ENCODE results near the gene VSTM2B. TPM values are rescaled to one million over a fixed set of nuclear protein-coding genes. Genes with fewer than 3 reads are reported as not detected.

VSTM2B gene
- total and polyA plus RNA-seq, 7 experiments from 2014 or later: 0.24 TPM; not detected in 6

DNA sequence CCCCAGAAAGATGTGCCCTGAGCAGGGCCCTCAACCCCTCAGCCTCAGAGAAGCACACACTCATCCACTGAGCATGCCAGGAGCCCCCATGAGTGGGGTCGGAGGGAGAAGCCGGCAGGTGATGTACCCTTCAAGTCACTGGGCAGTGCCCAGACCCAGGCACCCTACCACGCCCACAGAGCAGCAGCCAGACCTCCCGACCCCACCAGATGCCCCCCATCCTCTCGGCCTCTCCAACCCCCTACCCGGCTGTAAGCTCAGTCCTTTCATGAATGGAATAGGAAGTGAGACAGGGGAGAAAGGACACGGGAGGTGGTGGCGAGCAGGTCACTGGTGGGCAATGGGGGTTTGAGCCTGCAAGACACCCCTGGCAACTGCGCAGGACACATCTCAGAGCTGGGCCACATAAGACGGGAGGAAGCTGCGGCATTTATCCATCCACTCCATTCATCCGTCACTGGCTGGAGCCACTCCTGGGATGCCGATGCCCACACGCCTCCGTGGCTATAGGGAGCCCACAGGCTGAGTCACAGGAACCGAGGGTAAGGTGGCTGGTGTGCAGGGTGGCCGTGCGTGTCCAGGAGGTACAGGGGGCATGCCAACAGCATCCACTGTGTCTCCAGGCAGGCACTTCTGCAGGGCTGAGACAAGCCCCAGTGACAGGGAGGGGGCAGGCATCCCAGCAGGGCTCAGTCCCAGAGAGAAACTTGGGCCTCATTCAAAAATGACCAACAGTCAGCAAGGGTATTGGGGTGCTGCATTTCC is 23.8 kb upstream of the VSTM2B start:
- no peaks in the 10 kb centered on the region for H3K27me3 ChIP-seq (ENCODE audit: control insufficient read depth in 2 of 2, insufficient read depth in 2 of 2, low read length in 2 of 2)
- POLR2A ChIA-PET: no interaction called here
- H3K4me3 ChIP-seq (ENCODE audit: low read length): no peak overlapping the region
- H3K4me1 ChIP-seq (ENCODE audit: control insufficient read depth in 2 of 2, insufficient read depth in 2 of 2, low read length in 2 of 2): no peaks in the 10 kb centered on the region
- intact Hi-C loops (cut with micrococcal nuclease): no loop called here
- CTCF ChIA-PET: no interaction called here
- no peaks in the 10 kb centered on the region for H3K9me3 ChIP-seq (ENCODE audit: control insufficient read depth in 2 of 3, low read length in 3 of 3)
- DNase-seq (no peak), ATAC-seq (no peak)
- no peak overlapping the region for H3K27ac ChIP-seq (ENCODE audit: low read depth, low read length)
- H3K36me3 ChIP-seq (ENCODE audit: control insufficient read depth in 2 of 3, insufficient read depth in 3 of 3, low read length in 3 of 3): no peaks in the 10 kb centered on the region
- H3K27me3 Mint-ChIP-seq: peaks cover 0 to 20% (median 8%) of the 10 kb centered on the region in 5 donors
- no peak overlapping the region for H3K4me3 Mint-ChIP-seq
- no peak overlapping the region for H3K27ac Mint-ChIP-seq
- H3K9me3 Mint-ChIP-seq: peaks cover 0 to under 1% (median 0%) of the 10 kb centered on the region in 11 donors
- no peaks in the 10 kb centered on the region for H3K4me1 Mint-ChIP-seq
- H3K36me3 Mint-ChIP-seq: no peaks in the 10 kb centered on the region

DNA sequence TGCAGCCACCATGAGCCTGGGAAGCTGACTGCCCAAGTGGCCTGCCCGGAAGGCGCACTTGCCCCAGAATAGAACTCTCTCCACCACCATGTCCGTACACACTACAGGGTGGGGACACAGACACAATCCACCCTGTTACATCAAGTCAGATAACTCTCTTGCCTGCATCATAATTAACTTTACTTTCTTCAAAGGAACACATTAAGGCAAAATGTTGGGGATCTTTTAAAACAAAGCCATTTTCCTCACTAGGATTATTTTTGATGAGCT is 23.3 kb upstream of the VSTM2B start:
- Mint-ChIP-seq H3K27ac (no peak overlapping the region), H3K9me3 (no peaks in the 10 kb centered on the region), H3K36me3 (no peaks in the 10 kb centered on the region), H3K4me1 (no peaks in the 10 kb centered on the region), H3K4me3 (no peak overlapping the region), H3K27me3 (peaks cover 0 to 23% (median 9%) of the 10 kb centered on the region in 5 donors)
- Histone ChIP-seq H3K36me3 (ENCODE audit: control insufficient read depth in 2 of 3, insufficient read depth in 3 of 3, low read length in 3 of 3) (no peaks in the 10 kb centered on the region), H3K4me1 (ENCODE audit: control insufficient read depth in 2 of 2, insufficient read depth in 2 of 2, low read length in 2 of 2) (no peaks in the 10 kb centered on the region), H3K9me3 (ENCODE audit: control insufficient read depth in 2 of 3, low read length in 3 of 3) (no peaks in the 10 kb centered on the region), H3K27me3 (ENCODE audit: control insufficient read depth in 2 of 2, insufficient read depth in 2 of 2, low read length in 2 of 2) (no peaks in the 10 kb centered on the region), H3K4me3 (ENCODE audit: low read length) (no peak overlapping the region), H3K27ac (ENCODE audit: low read depth, low read length) (no peak overlapping the region)
- DNase-seq: no peak
- intact Hi-C loops (cut with micrococcal nuclease): no loop called here
- CTCF ChIA-PET: no interaction called here
- ATAC-seq: no peak
- POLR2A ChIA-PET: no interaction called here

DNA sequence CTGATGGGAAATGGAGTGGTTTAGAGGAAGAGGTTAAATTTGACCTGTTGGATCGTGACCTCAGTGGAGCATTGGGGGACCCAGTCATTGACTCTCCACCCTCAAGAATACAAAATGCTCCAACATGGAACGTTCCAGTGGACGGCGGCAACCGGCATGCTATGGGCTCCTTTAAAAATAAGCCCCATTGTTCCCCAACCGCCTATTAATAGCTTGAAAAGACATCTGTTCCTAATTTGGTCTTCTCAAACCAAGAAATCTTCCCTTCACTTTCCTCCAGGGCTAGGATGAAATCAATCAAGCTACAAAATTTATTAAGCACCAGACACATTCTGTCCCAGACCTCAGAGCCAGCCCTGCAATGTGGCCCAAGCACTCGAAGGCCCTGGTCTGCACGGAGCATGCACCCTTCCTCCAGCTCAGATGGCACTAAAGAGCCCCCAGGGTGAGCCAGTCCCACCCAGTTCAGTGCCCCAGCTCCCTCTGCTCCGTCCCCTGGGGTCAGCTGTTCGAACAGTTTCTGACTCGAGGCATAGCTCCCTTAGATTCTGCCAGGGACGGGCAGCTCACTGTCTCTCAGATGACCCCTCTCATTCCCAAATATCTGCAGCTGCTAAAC is 22.5 kb upstream of the VSTM2B start:
- Mint-ChIP-seq H3K36me3 (no peaks in the 10 kb centered on the region), H3K4me3 (no peak overlapping the region), H3K4me1 (no peaks in the 10 kb centered on the region), H3K27me3 (peaks cover 0 to 31% (median 15%) of the 10 kb centered on the region in 5 donors), H3K9me3 (peaks cover 0 to under 1% (median 0%) of the 10 kb centered on the region in 11 donors), H3K27ac (no peak overlapping the region)
- Histone ChIP-seq H3K9me3 (ENCODE audit: control insufficient read depth in 2 of 3, low read length in 3 of 3) (no peaks in the 10 kb centered on the region), H3K27ac (ENCODE audit: low read depth, low read length) (no peak overlapping the region), H3K4me3 (ENCODE audit: low read length) (no peak overlapping the region), H3K36me3 (ENCODE audit: control insufficient read depth in 2 of 3, insufficient read depth in 3 of 3, low read length in 3 of 3) (no peaks in the 10 kb centered on the region), H3K27me3 (ENCODE audit: control insufficient read depth in 2 of 2, insufficient read depth in 2 of 2, low read length in 2 of 2) (no peaks in the 10 kb centered on the region), H3K4me1 (ENCODE audit: control insufficient read depth in 2 of 2, insufficient read depth in 2 of 2, low read length in 2 of 2) (no peaks in the 10 kb centered on the region)
- ChIA-PET POLR2A (no interaction called here), CTCF (no interaction called here)
- intact Hi-C loops (cut with micrococcal nuclease): no loop called here
- DNase-seq (no peak), ATAC-seq (no peak)

DNA sequence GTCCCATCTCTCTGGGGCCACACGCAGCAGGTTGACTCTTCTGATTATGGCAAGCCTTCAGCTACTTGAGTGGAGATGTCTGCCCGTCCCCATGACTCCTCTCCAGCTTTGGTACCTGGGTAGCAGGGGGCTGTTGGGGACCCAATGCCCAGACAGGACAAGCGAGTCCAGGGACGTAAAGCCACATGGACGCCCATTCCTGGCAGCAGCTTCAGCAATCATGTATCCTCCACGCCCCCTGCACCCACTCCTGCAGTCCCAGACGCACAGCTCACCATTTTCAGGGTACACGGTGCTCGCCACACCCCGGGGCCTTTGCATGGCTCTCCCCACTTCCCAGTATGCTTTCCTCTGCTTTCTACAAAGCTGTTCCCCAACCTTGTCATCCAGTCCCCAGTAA is 22.0 kb upstream of the VSTM2B start:
- H3K27me3 ChIP-seq (ENCODE audit: control insufficient read depth in 2 of 2, insufficient read depth in 2 of 2, low read length in 2 of 2): no peaks in the 10 kb centered on the region
- DNase-seq: no peak
- no peaks in the 10 kb centered on the region for H3K9me3 ChIP-seq (ENCODE audit: control insufficient read depth in 2 of 3, low read length in 3 of 3)
- ATAC-seq: no peak
- H3K4me1 ChIP-seq (ENCODE audit: control insufficient read depth in 2 of 2, insufficient read depth in 2 of 2, low read length in 2 of 2): no peaks in the 10 kb centered on the region
- POLR2A ChIA-PET: no interaction called here
- CTCF ChIA-PET: no interaction called here
- Mint-ChIP-seq H3K27ac (no peak overlapping the region), H3K27me3 (peaks cover 0 to 34% (median 15%) of the 10 kb centered on the region in 5 donors), H3K4me1 (no peaks in the 10 kb centered on the region), H3K4me3 (no peak overlapping the region), H3K36me3 (no peaks in the 10 kb centered on the region), H3K9me3 (peaks cover 0 to 2% (median 0%) of the 10 kb centered on the region in 11 donors)
- intact Hi-C loops (cut with micrococcal nuclease): no loop called here
- H3K4me3 ChIP-seq (ENCODE audit: low read length): no peak overlapping the region
- no peaks in the 10 kb centered on the region for H3K36me3 ChIP-seq (ENCODE audit: control insufficient read depth in 2 of 3, insufficient read depth in 3 of 3, low read length in 3 of 3)
- H3K27ac ChIP-seq (ENCODE audit: low read depth, low read length): no peak overlapping the region

DNA sequence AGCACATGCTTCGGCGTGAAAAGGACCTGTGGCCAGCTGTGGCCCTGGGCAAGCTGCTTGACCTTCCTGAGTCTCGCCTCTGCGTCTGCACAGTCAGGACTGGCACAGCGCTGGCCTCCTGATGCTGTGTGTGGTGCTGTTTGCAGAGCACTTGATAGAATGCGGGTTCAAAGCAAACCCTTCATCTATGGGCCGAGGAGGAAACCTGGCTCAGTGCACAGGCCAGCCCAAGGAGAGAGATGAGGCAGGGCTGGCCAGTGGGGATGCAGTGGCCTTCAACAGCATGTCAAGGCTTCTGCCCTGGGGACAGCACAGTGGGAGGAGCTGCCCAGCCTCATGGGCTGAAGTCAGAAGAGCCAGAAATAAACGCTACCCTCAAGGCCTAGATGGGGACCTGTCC is 21.3 kb upstream of the VSTM2B start:
- H3K4me3 Mint-ChIP-seq: no peak overlapping the region
- H3K4me3 ChIP-seq (ENCODE audit: low read length): no peak overlapping the region
- H3K27ac Mint-ChIP-seq: no peak overlapping the region
- H3K27me3 ChIP-seq (ENCODE audit: control insufficient read depth in 2 of 2, insufficient read depth in 2 of 2, low read length in 2 of 2): no peaks in the 10 kb centered on the region
- ATAC-seq (no peak), DNase-seq (no peak)
- H3K27ac ChIP-seq (ENCODE audit: low read depth, low read length): no peak overlapping the region
- no peaks in the 10 kb centered on the region for H3K4me1 Mint-ChIP-seq
- H3K27me3 Mint-ChIP-seq: peaks cover 0 to 39% (median 21%) of the 10 kb centered on the region in 5 donors
- no peaks in the 10 kb centered on the region for H3K36me3 Mint-ChIP-seq
- ChIA-PET CTCF (no interaction called here), POLR2A (no interaction called here)
- intact Hi-C loops (cut with micrococcal nuclease): no loop called here
- H3K4me1 ChIP-seq (ENCODE audit: control insufficient read depth in 2 of 2, insufficient read depth in 2 of 2, low read length in 2 of 2): no peaks in the 10 kb centered on the region
- H3K36me3 ChIP-seq (ENCODE audit: control insufficient read depth in 2 of 3, insufficient read depth in 3 of 3, low read length in 3 of 3): no peaks in the 10 kb centered on the region
- no peaks in the 10 kb centered on the region for H3K9me3 ChIP-seq (ENCODE audit: control insufficient read depth in 2 of 3, low read length in 3 of 3)
- H3K9me3 Mint-ChIP-seq: peaks cover 0 to 6% (median 0%) of the 10 kb centered on the region in 11 donors

DNA sequence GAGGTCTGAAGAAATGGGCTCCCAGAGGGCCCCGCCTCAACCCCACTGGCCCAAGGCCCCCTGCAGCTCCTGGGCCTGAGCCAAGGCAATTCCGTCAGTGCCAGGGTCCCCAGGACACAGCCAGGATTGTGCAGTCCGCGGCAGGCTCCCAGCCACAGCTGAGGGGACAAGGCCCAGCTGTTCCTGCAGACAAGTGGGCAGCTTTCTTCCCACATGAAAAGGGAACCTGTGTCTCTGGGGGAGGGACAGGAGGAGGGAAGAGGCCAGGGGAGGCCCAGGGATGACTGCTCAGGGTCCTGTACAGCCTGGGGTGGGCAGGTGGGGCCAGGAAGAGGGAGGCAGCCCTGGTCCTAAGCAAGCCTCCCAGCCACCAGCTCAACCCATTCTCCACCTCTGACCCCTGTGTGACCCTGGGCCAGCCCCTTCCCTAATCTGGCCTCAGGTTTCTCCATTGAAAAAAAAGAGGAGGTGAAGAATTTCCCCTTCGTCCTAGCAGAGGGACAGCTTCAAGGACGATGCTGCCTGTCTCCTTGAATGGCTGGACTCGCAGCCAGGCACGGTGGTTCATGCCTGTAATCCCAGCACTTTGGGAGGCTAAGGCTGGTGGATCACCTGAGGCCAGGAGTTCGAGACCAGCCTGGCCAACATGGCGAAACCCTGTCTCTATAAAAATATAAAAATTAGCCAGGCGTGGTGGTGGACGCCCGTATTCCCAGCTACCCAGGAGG is 20.5 kb upstream of the VSTM2B start:
- Histone ChIP-seq H3K4me1 (ENCODE audit: control insufficient read depth in 2 of 2, insufficient read depth in 2 of 2, low read length in 2 of 2) (no peaks in the 10 kb centered on the region), H3K27ac (ENCODE audit: low read depth, low read length) (no peak overlapping the region), H3K36me3 (ENCODE audit: control insufficient read depth in 2 of 3, insufficient read depth in 3 of 3, low read length in 3 of 3) (no peaks in the 10 kb centered on the region), H3K4me3 (ENCODE audit: low read length) (no peak overlapping the region), H3K27me3 (ENCODE audit: control insufficient read depth in 2 of 2, insufficient read depth in 2 of 2, low read length in 2 of 2) (no peaks in the 10 kb centered on the region), H3K9me3 (ENCODE audit: control insufficient read depth in 2 of 3, low read length in 3 of 3) (no peaks in the 10 kb centered on the region)
- H3K4me1 Mint-ChIP-seq: no peaks in the 10 kb centered on the region
- H3K27ac Mint-ChIP-seq: no peak overlapping the region
- peaks cover 0 to 47% (median 29%) of the 10 kb centered on the region in 5 donors for H3K27me3 Mint-ChIP-seq
- peaks cover 0 to 6% (median 0%) of the 10 kb centered on the region in 11 donors for H3K9me3 Mint-ChIP-seq
- DNase-seq (no peak), ATAC-seq (no peak)
- CTCF ChIA-PET: no interaction called here
- intact Hi-C loops (cut with micrococcal nuclease): no loop called here
- POLR2A ChIA-PET: no interaction called here
- H3K4me3 Mint-ChIP-seq: no peak overlapping the region
- no peaks in the 10 kb centered on the region for H3K36me3 Mint-ChIP-seq

DNA sequence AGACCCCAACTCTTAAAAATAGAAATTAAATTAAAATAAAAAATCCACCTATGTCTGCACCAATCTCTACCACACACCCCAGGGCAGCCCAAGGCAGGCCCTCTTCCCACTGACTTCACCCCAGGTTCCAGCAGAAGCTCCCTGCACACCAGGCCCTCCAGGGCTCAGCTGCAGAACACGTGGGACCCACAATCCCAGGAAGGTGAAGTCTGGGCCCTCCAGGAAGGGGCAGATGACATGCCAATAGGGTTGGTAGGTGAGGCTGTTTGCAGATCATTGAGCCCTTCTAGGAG is 19.2 kb upstream of the VSTM2B start:
- Mint-ChIP-seq H3K9me3 (peaks cover 0 to 6% (median 0%) of the 10 kb centered on the region in 11 donors), H3K27me3 (peaks cover 0 to 57% (median 40%) of the 10 kb centered on the region in 5 donors), H3K36me3 (no peaks in the 10 kb centered on the region), H3K4me3 (no peak overlapping the region), H3K27ac (no peak overlapping the region), H3K4me1 (no peaks in the 10 kb centered on the region)
- intact Hi-C loops (cut with micrococcal nuclease): no loop called here
- Histone ChIP-seq H3K27me3 (ENCODE audit: control insufficient read depth in 2 of 2, insufficient read depth in 2 of 2, low read length in 2 of 2) (no peaks in the 10 kb centered on the region), H3K4me1 (ENCODE audit: control insufficient read depth in 2 of 2, insufficient read depth in 2 of 2, low read length in 2 of 2) (no peaks in the 10 kb centered on the region), H3K9me3 (ENCODE audit: control insufficient read depth in 2 of 3, low read length in 3 of 3) (no peaks in the 10 kb centered on the region), H3K36me3 (ENCODE audit: control insufficient read depth in 2 of 3, insufficient read depth in 3 of 3, low read length in 3 of 3) (no peaks in the 10 kb centered on the region), H3K4me3 (ENCODE audit: low read length) (no peak overlapping the region), H3K27ac (ENCODE audit: low read depth, low read length) (no peak overlapping the region)
- CTCF ChIA-PET: no interaction called here
- POLR2A ChIA-PET: no interaction called here
- DNase-seq (no peak), ATAC-seq (no peak)

All from naive thymus-derived CD4-positive, alpha-beta T cell (primary cell).